ENCODE measurements around the gene OSBPL2.

The OSBPL2 gene

GRCh38 chr20:62263396-62263795, 25.1 kb downstream of the OSBPL2 start:
- DNase-seq (no peak), ATAC-seq (no peak)
- Mint-ChIP-seq H3K27ac (no peak overlapping the region), H3K9me3 (no peaks in the 10 kb centered on the region), H3K36me3 (ENCODE audit: low read depth) (peaks cover 24% of the 10 kb centered on the region), H3K27me3 (no peaks in the 10 kb centered on the region), H3K4me1 (no peaks in the 10 kb centered on the region), H3K4me3 (no peak overlapping the region)

GRCh38 chr20:62265365-62265764, 27.0 kb downstream of the OSBPL2 start:
- Mint-ChIP-seq H3K27ac (no peak overlapping the region), H3K4me1 (no peaks in the 10 kb centered on the region), H3K9me3 (no peaks in the 10 kb centered on the region), H3K27me3 (no peaks in the 10 kb centered on the region), H3K36me3 (ENCODE audit: low read depth) (peaks cover 24% of the 10 kb centered on the region), H3K4me3 (no peak overlapping the region)
- DNase-seq (no peak), ATAC-seq (no peak)

DNA sequence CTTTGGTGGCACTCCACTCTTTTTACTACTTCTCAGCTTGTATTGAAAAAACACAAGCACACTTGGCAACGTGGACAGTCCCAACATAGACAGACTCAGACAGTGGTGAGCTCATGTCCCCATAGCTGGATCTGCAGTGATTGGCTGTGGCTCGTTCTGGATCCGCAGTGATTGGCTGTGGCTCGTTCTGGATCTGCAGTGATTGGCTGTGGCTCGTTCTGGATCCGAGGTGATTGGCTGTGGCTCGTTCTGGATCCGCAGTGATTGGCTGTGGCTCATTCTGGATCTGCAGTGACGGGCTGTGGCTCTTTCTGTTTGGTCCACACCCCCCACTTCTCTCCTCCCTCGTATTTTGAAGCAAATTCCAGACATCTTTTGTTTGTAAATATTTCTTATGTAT, 28.0 kb downstream of the OSBPL2 start:
- no peaks in the 10 kb centered on the region for H3K9me3 Mint-ChIP-seq
- DNase-seq (no peak), ATAC-seq (no peak)
- H3K4me3 Mint-ChIP-seq: no peak overlapping the region
- peaks cover 24% of the 10 kb centered on the region for H3K36me3 Mint-ChIP-seq (ENCODE audit: low read depth)
- no peak overlapping the region for H3K27ac Mint-ChIP-seq
- no peaks in the 10 kb centered on the region for H3K27me3 Mint-ChIP-seq
- no peaks in the 10 kb centered on the region for H3K4me1 Mint-ChIP-seq

GRCh38 chr20:62266851-62267250, 28.5 kb downstream of the OSBPL2 start:
- DNase-seq (no peak), ATAC-seq (no peak)
- no peak overlapping the region for H3K4me3 Mint-ChIP-seq
- no peaks in the 10 kb centered on the region for H3K4me1 Mint-ChIP-seq
- no peaks in the 10 kb centered on the region for H3K27me3 Mint-ChIP-seq
- peaks cover 21% of the 10 kb centered on the region for H3K36me3 Mint-ChIP-seq (ENCODE audit: low read depth)
- no peak overlapping the region for H3K27ac Mint-ChIP-seq
- no peaks in the 10 kb centered on the region for H3K9me3 Mint-ChIP-seq

- Mint-ChIP-seq H3K4me3 (no peak overlapping the region), H3K27ac (no peak overlapping the region), H3K27me3 (no peaks in the 10 kb centered on the region), H3K4me1 (no peaks in the 10 kb centered on the region), H3K9me3 (no peaks in the 10 kb centered on the region), H3K36me3 (ENCODE audit: low read depth) (peaks cover 19% of the 10 kb centered on the region)
- no peak for DNase-seq
- ATAC-seq: no peak
Measured at GRCh38 chr20:62267543-62267942, 29.2 kb downstream of the OSBPL2 start.

DNA sequence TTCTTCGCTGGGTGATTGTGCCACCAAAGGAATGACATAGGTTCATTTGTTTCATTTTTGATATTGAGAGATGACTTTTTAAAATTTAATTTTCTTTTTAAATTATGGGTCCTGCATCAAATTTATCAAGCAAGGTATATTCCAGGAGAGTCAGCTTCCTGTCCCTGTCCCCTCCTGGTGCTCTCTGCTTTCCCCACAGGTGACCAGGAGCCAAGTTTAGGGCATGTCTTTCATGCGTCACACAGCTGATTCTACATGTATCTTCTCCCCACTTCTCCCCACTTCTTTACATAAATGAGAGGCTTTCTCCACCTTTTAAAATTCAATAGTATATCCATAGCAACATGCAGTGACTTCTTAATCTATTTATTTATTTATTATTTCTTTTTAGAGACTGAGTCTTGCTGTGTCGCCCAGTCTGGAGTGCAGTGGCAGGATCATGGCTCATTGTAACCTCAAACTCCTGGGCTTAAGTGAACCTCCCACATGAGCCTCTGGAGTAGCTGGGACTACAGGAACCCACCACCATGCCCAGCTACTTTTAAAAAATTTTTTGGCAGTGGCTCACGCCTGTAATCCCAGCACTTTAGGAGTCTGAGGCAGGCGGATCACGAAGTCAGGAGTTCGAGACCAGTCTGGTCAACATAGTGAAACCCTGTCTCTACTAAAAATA, 30.0 kb downstream of the OSBPL2 start:
- H3K9me3 Mint-ChIP-seq: no peaks in the 10 kb centered on the region
- no peaks in the 10 kb centered on the region for H3K4me1 Mint-ChIP-seq
- H3K27ac Mint-ChIP-seq: no peak overlapping the region
- no peaks in the 10 kb centered on the region for H3K27me3 Mint-ChIP-seq
- peaks cover 19% of the 10 kb centered on the region for H3K36me3 Mint-ChIP-seq (ENCODE audit: low read depth)
- ATAC-seq (no peak), DNase-seq (no peak)
- no peak overlapping the region for H3K4me3 Mint-ChIP-seq

DNA sequence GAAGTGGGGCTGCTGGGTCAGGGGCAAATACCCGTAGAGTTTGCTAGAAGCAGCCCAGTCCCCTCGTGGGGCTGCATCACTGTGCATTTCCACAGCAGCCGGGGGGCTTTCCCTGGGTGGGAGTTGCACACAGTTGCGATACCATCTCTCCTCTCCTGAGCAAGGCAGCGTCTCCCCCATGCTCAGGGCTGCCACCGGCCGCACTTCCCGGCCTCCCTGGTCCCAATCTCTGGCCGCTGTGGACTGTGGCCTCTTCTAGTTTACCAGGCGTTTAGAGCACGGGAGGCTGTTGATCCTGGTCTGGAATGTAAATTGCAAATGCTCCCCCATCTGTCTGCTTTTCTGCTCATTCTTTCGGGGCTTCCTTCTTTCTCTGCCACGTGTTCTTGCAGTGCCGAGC, 31.1 kb downstream of the OSBPL2 start:
- H3K9me3 Mint-ChIP-seq: no peaks in the 10 kb centered on the region
- ATAC-seq (no peak), DNase-seq (no peak)
- peaks cover 17% of the 10 kb centered on the region for H3K36me3 Mint-ChIP-seq (ENCODE audit: low read depth)
- no peaks in the 10 kb centered on the region for H3K27me3 Mint-ChIP-seq
- no peak overlapping the region for H3K27ac Mint-ChIP-seq
- no peak overlapping the region for H3K4me3 Mint-ChIP-seq
- no peaks in the 10 kb centered on the region for H3K4me1 Mint-ChIP-seq

DNA sequence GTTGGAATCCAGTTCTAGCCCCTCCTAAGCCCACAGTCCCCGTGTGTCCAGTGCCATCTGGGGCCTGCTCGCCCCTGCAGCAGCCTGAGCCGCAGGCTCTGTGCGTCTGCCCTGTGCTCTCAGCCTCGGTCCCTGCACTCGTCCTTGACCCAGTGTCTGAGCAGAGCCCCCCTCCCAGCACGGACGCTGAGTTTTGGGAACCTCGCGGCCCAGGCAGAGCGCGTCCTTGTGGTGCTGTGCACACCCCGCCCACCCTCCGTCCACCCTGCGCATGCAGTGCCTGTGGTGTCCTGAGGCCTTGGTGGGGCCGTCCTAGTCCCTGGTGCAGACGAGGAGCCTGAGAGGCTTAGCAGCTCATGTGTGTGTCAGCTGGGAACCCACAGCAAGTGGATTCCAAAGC, 31.6 kb downstream of the OSBPL2 start:
- no peak overlapping the region for H3K27ac Mint-ChIP-seq
- H3K36me3 Mint-ChIP-seq (ENCODE audit: low read depth): peaks cover 13% of the 10 kb centered on the region

GRCh38 chr20:62272200-62272599, 33.9 kb downstream of the OSBPL2 start:
- ATAC-seq (no peak), DNase-seq (no peak)
- Mint-ChIP-seq H3K4me1 (peaks cover 2% of the 10 kb centered on the region), H3K36me3 (ENCODE audit: low read depth) (peaks cover 3% of the 10 kb centered on the region), H3K27ac (no peak overlapping the region), H3K27me3 (no peaks in the 10 kb centered on the region), H3K4me3 (no peak overlapping the region), H3K9me3 (no peaks in the 10 kb centered on the region)

More for the DNA sequence above, 31.6 kb downstream of the OSBPL2 start:
- DNase-seq (no peak), ATAC-seq (no peak)
- no peak overlapping the region for H3K4me3 Mint-ChIP-seq
- no peaks in the 10 kb centered on the region for H3K9me3 Mint-ChIP-seq
- H3K4me1 Mint-ChIP-seq: peaks cover 1% of the 10 kb centered on the region
- no peaks in the 10 kb centered on the region for H3K27me3 Mint-ChIP-seq

GRCh38 chr20:62273416-62273815, 35.1 kb downstream of the OSBPL2 start:
- Mint-ChIP-seq H3K36me3 (ENCODE audit: low read depth) (no peaks in the 10 kb centered on the region), H3K27ac (no peak overlapping the region), H3K9me3 (no peaks in the 10 kb centered on the region), H3K4me3 (no peak overlapping the region), H3K27me3 (no peaks in the 10 kb centered on the region), H3K4me1 (peaks cover 2% of the 10 kb centered on the region)
- DNase-seq (no peak), ATAC-seq (no peak)

- no peaks in the 10 kb centered on the region for H3K9me3 Mint-ChIP-seq
- H3K36me3 Mint-ChIP-seq (ENCODE audit: low read depth): peaks cover 5% of the 10 kb centered on the region
Measured at GRCh38 chr20:62274332-62274950, 36.1 kb downstream of the OSBPL2 start.

GRCh38 chr20:62275219-62275618, 36.9 kb downstream of the OSBPL2 start:
- Mint-ChIP-seq H3K27me3 (no peaks in the 10 kb centered on the region), H3K27ac (no peak overlapping the region), H3K36me3 (ENCODE audit: low read depth) (peaks cover 7% of the 10 kb centered on the region), H3K9me3 (no peaks in the 10 kb centered on the region), H3K4me3 (no peak overlapping the region), H3K4me1 (peaks cover 2% of the 10 kb centered on the region)
- DNase-seq (no peak), ATAC-seq (no peak)

More at GRCh38 chr20:62274332-62274950, 36.1 kb downstream of the OSBPL2 start:
- no peak for ATAC-seq
- Mint-ChIP-seq H3K27me3 (no peaks in the 10 kb centered on the region), H3K27ac (no peak overlapping the region), H3K4me3 (no peak overlapping the region), H3K4me1 (peaks cover 2% of the 10 kb centered on the region)
- DNase-seq: no peak

GRCh38 chr20:62276439-62276838, 38.1 kb downstream of the OSBPL2 start:
- Mint-ChIP-seq H3K9me3 (no peaks in the 10 kb centered on the region), H3K27me3 (no peaks in the 10 kb centered on the region), H3K4me1 (peaks cover 2% of the 10 kb centered on the region), H3K36me3 (ENCODE audit: low read depth) (peaks cover 7% of the 10 kb centered on the region), H3K27ac (no peak overlapping the region), H3K4me3 (no peak overlapping the region)
- ATAC-seq: no peak
- no peak for DNase-seq

DNA sequence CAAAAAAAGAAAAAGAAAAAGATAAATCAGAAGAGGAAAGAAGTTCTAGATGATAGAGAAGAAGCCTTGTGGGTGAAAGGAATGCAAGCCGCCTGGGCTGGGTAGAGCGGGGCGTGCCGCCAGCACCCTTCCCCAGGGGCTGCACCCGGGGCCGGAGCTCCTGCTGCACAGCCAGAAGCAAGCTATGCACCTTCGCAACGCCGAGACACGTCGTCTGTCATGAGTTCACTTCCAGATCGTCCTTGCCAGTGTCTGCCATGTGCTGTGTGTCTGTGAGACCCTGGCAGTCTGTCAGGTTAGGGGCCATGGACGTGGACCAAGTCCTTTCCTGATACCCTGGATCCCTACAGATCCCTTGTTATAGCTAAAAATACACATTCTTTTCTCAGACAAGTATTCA, 38.9 kb downstream of the OSBPL2 start:
- DNase-seq (no peak), ATAC-seq (no peak)
- H3K4me3 Mint-ChIP-seq: no peak overlapping the region
- no peaks in the 10 kb centered on the region for H3K27me3 Mint-ChIP-seq
- peaks cover 2% of the 10 kb centered on the region for H3K4me1 Mint-ChIP-seq
- H3K27ac Mint-ChIP-seq: no peak overlapping the region
- peaks cover 14% of the 10 kb centered on the region for H3K36me3 Mint-ChIP-seq (ENCODE audit: low read depth)
- no peaks in the 10 kb centered on the region for H3K9me3 Mint-ChIP-seq

DNA sequence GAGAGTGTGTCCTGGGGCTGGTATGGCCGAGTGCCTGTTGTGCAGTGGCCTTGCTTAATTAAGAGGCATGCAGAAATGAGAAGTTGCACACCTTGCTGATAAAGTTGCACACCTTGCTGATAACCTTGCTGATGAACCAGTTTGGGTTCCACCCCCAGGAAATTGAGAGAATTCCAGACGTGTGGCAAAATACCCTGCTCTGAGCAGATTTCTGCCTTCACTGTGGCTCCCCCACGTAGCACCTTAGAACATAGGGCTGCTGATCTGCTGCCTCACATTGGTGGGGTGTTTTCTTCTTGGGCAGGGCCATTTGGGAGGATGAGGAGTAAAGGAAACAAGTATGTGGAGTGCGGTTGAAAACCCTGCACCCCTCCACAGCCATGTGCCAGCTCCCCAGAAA, 42.0 kb downstream of the OSBPL2 start:
- no peak overlapping the region for H3K4me3 Mint-ChIP-seq
- DNase-seq (no peak), ATAC-seq (no peak)
- no peaks in the 10 kb centered on the region for H3K4me1 Mint-ChIP-seq
- H3K9me3 Mint-ChIP-seq: no peaks in the 10 kb centered on the region
- no peaks in the 10 kb centered on the region for H3K27me3 Mint-ChIP-seq
- peaks cover 17% of the 10 kb centered on the region for H3K36me3 Mint-ChIP-seq (ENCODE audit: low read depth)
- no peak overlapping the region for H3K27ac Mint-ChIP-seq
